NT2/D1 (cell line): Measurements from ENCODE around the gene FOXP1.

Source experiments
- SUZ12 ChIP-seq: IDR thresholded peaks from 2 replicates; pipeline ENCODE4 v1.6.1; 2011; ENCODE audit not compliant: insufficient read length, insufficient read depth; ENCODE audit errors: extremely low read depth
- YY1 ChIP-seq: IDR thresholded peaks from 2 replicates; pipeline ENCODE4 v1.6.1; 2011; ENCODE audit not compliant: insufficient read length, insufficient read depth

- TF ChIP-seq YY1 (no peak), SUZ12 (no peak)
Measured at GRCh38 chr3:71389191-71389590, 194.3 kb downstream of the FOXP1 start.
